Breast epithelium (tissue), 4 donors: Measurements from ENCODE around the gene CBL. TPM values are rescaled to one million over a fixed set of nuclear protein-coding genes. Genes with fewer than 3 reads are reported as not detected.
A peak's percentile ranks its signal among the peaks of the same experiment; 100 is the strongest.
"Not testable (repeated sequence)": the region's sequence is repeated elsewhere in the genome, so short reads cannot be mapped to it uniquely, and the experiment has no call there.

ENCODE experiments used
- DNase-seq, 2 donors: peaks; one replicate each; pipeline ENCODE4 v3.0.0-alpha.2; 2019; ENCODE audit warnings: low spot score in 2 of 2
- H3K27ac ChIP-seq, 2 donors: fragments of 200-600 bp; sonication (generic) in 1 of 2; one replicate each; pipeline ENCODE4 v1.5.1; 2016 to 2019; ENCODE audit warnings: mild to moderate bottlenecking in 1 of 2
- H3K27me3 ChIP-seq, 2 donors: fragments of 200-600 bp; sonication (generic) in 1 of 2; one replicate each; pipeline versions ENCODE4 v1.5.1 to v1.6.0; 2017 to 2019; ENCODE audit warnings: control low read depth in 1 of 2, mild to moderate bottlenecking in 1 of 2
- H3K36me3 ChIP-seq: fragments of 200-600 bp; one replicate; pipeline ENCODE4 v1.5.1; 2019
- H3K4me1 ChIP-seq, 2 donors: fragments of 200-600 bp; sonication (generic); one replicate each; pipeline ENCODE4 v1.5.1; 2016 to 2019; ENCODE audit warnings: control low read depth in 1 of 2
- H3K4me3 ChIP-seq, 3 donors: fragments of 200-600 bp; sonication (generic); 1 replicate in 2 of 3; 2 replicates in 1 of 3; pipeline ENCODE4 v1.5.1; 2016 to 2019; ENCODE audit warnings: mild to moderate bottlenecking in 3 of 3, moderate library complexity in 2 of 3
- H3K9me3 ChIP-seq, 2 donors: fragments of 200-600 bp; sonication (generic) in 1 of 2; one replicate each; pipeline ENCODE4 v1.5.1; 2016 to 2019; ENCODE audit warnings: control low read depth in 1 of 2
- POLR2A ChIP-seq: fragments of 450-650 bp; IDR thresholded peaks from one replicate; pipeline ENCODE4 v1.6.1; 2016; ENCODE audit warnings: antibody characterized with exemption, mild to moderate bottlenecking, moderate library complexity
- POLR2AphosphoS5 ChIP-seq, 3 donors: sonication (generic); formaldehyde crosslinking; IDR thresholded peaks; one replicate each; pipeline ENCODE4 v1.6.1; 2017; ENCODE audit warnings: antibody characterized with exemption in 3 of 3
- intact Hi-C: fragments of 100-400 bp; cut with DNase I; formaldehyde crosslinking; loops from one replicate; pipeline ENCODE4 v1.15.1; 2023; ENCODE audit warnings: low total_unique reads
- total RNA-seq, 3 donors: library from RNA; depleted of rRNA; stranded (reverse); fragments of >200 nt; gene quantifications; one replicate each; pipeline ENCODE4 v1.1.0, GENCODE V29; 2016
- TF ChIP-seq, protein P1 (sequence below), 3 donors: fragments of 450-650 bp; IDR thresholded peaks; one replicate each; pipeline ENCODE4 v1.5.1; 2016 to 2017; ENCODE audit warnings: antibody characterized with exemption in 3 of 3, mild to moderate bottlenecking in 3 of 3, moderate library complexity in 3 of 3

Gene CBL
- total RNA-seq, 3 donors from 2014 or later = 13.1 to 17.0 (median 14.3) TPM

DNA sequence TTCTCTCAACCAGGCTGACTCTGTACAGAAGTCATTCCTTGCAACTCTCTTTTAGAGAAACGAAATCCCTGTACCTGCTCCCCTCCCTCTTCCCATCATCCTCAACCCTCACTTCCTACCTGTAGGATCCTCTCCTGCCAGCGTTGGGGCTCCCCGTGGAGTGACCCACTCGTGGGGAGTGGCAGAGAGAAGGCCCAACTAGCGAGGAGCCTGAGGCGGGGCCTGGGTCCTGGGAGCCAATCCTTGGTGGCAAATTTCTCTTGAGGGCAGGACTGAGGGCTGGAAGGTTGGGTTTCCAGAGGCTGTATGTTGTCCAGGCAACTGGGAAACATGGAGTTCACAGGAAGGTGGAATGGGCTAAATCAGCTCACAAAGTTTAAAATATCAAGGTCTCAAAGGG is 10.5 kb upstream of the CBL start:
- TF ChIP-seq POLR2AphosphoS5 (IDR thresholded peaks at IDR 0.05) (no peak), POLR2A (no peak)
- TF ChIP-seq, protein P1, sequence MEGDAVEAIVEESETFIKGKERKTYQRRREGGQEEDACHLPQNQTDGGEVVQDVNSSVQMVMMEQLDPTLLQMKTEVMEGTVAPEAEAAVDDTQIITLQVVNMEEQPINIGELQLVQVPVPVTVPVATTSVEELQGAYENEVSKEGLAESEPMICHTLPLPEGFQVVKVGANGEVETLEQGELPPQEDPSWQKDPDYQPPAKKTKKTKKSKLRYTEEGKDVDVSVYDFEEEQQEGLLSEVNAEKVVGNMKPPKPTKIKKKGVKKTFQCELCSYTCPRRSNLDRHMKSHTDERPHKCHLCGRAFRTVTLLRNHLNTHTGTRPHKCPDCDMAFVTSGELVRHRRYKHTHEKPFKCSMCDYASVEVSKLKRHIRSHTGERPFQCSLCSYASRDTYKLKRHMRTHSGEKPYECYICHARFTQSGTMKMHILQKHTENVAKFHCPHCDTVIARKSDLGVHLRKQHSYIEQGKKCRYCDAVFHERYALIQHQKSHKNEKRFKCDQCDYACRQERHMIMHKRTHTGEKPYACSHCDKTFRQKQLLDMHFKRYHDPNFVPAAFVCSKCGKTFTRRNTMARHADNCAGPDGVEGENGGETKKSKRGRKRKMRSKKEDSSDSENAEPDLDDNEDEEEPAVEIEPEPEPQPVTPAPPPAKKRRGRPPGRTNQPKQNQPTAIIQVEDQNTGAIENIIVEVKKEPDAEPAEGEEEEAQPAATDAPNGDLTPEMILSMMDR (IDR thresholded peaks at IDR 0.05) = no peak

DNA sequence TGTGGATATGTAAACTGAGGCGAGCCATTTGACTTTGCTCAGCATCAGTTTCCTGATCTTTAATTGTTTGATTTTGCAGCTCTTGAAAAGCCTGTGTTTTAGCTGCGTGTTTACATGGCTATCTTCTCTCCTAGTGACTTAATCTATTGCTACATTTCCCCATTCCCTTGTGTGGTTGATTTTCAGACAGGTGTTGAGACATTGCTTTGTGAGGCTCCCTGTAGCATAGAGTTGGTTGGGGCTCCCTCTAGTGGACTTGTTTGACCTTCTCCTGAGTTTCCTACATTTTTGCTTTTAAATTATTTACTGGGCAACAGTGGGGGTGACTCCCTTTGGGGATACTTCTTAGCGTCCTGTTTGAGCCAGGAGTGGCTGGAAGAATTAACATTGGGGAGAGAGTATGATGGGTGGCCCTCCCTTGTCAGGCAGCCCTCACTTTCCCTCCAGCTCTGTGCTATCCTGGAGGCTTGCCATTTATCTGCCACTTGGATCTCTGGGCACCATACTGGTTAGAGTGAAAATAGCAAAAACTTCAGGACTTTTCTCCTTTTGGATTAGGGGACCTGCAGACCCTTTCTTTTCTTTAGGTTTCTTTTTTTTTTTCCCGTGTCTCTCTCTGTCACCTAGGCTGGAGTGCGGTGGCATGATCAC is 9.2 kb upstream of the CBL start:
- intact Hi-C loops = no loop called here
- no peaks in the 10 kb centered on the region for H3K9me3 ChIP-seq
- DNase-seq = peak in 1 of 2 donors; percentile 54
- H3K36me3 ChIP-seq = no peaks in the 10 kb centered on the region
- TF ChIP-seq POLR2A (no peak), POLR2AphosphoS5 (IDR thresholded peaks at IDR 0.05) (peak in 1 of 3 donors; percentile 29)
- TF ChIP-seq, protein P1 (IDR thresholded peaks at IDR 0.05) = peak; percentile 78 to 86 (median 86)
- H3K4me1 ChIP-seq = no peaks in the 10 kb centered on the region
- peak overlapping the region in 1 of 2 donors; percentile 27 for H3K27ac ChIP-seq
- no peak overlapping the region for H3K4me3 ChIP-seq
- H3K27me3 ChIP-seq = no peaks in the 10 kb centered on the region

More for the DNA sequence above, 10.5 kb upstream of the CBL start:
- H3K27me3 ChIP-seq = no peaks in the 10 kb centered on the region
- intact Hi-C loops = no loop called here
- no peaks in the 10 kb centered on the region for H3K9me3 ChIP-seq
- H3K27ac ChIP-seq = no peak overlapping the region
- no peaks in the 10 kb centered on the region for H3K36me3 ChIP-seq
- H3K4me3 ChIP-seq = no peak overlapping the region
- DNase-seq = no peak
- no peaks in the 10 kb centered on the region for H3K4me1 ChIP-seq

GRCh38 chr11:119198925-119199324 is 7.2 kb upstream of the CBL start:
- no peak for TF ChIP-seq POLR2AphosphoS5 (IDR thresholded peaks at IDR 0.05)
- no peaks in the 10 kb centered on the region for H3K4me1 ChIP-seq
- H3K36me3 ChIP-seq = no peaks in the 10 kb centered on the region
- no peak overlapping the region for H3K27ac ChIP-seq
- no peaks in the 10 kb centered on the region for H3K27me3 ChIP-seq
- intact Hi-C loops = no loop called here
- no peaks in the 10 kb centered on the region for H3K9me3 ChIP-seq
- DNase-seq = peak in 1 of 2 donors; percentile 7
- H3K4me3 ChIP-seq = no peak overlapping the region

DNA sequence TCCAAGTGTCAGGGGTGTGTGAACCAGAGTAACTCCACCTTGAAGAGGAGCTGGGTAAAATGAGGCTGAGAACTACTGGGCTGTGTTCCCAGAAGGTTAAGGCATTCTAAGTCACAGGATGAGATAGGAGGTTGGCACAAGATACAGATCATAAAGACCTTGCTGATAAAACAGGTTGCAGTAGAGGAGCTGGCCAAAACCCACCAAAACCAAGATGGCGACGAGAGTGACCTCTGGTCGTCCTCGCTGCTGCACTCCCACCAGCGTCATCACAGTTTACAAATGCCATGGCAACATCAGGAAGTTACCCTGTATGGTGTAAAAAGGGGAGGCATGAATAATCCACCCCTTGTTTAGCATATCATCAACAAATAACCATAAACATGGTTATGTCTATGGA is 4.9 kb upstream of the CBL start:
- DNase-seq, intact Hi-C loops, H3K36me3 ChIP-seq, H3K9me3 ChIP-seq, H3K4me1 ChIP-seq, H3K4me3 ChIP-seq, H3K27me3 ChIP-seq, H3K27ac ChIP-seq: not testable (repeated sequence)

DNA sequence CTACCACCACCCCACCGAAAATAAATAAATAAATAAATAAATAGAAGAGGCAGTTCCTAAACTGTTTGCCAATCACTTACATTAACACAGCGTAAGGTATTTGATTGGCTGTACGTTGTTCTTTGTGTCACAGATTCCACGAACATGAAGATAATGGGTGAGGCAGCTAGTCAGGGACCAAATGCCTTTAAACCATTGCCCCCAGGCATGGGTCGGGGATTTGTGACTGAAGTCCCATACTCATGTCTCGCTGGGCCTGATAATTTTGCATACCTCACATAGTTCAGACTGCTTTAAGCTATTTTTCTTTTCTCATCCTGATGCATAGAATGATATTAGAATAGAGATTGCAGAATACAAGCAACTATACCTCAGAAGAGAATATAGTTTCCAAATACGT is 3.6 kb upstream of the CBL start:
- no peaks in the 10 kb centered on the region for H3K36me3 ChIP-seq
- H3K27ac ChIP-seq = no peak overlapping the region
- no peak for TF ChIP-seq POLR2A
- TF ChIP-seq, protein P1 (IDR thresholded peaks at IDR 0.05) = no peak
- no peak for TF ChIP-seq POLR2AphosphoS5 (IDR thresholded peaks at IDR 0.05)
- no peak for DNase-seq
- no peaks in the 10 kb centered on the region for H3K4me1 ChIP-seq
- intact Hi-C loops = no loop called here
- H3K9me3 ChIP-seq = no peaks in the 10 kb centered on the region
- no peaks in the 10 kb centered on the region for H3K27me3 ChIP-seq
- H3K4me3 ChIP-seq = no peak overlapping the region

- intact Hi-C loops = no loop called here
- TF ChIP-seq, protein P1 (IDR thresholded peaks at IDR 0.05) = no peak
- no peak overlapping the region for H3K27ac ChIP-seq
- H3K4me1 ChIP-seq = no peaks in the 10 kb centered on the region
- peak in 1 of 2 donors; percentile 36 for DNase-seq
- no peaks in the 10 kb centered on the region for H3K36me3 ChIP-seq
- no peaks in the 10 kb centered on the region for H3K9me3 ChIP-seq
- no peaks in the 10 kb centered on the region for H3K27me3 ChIP-seq
- no peak overlapping the region for H3K4me3 ChIP-seq
Observed at GRCh38 chr11:119204066-119204465, 2.1 kb upstream of the CBL start.
